ENCODE measurements around the gene PPA2. TPM values are rescaled to one million over a fixed set of nuclear protein-coding genes. Genes with fewer than 3 reads are reported as not detected.

Gene PPA2
- total RNA-seq, 1 experiment from 2014 or later: 54.6 TPM

DNA sequence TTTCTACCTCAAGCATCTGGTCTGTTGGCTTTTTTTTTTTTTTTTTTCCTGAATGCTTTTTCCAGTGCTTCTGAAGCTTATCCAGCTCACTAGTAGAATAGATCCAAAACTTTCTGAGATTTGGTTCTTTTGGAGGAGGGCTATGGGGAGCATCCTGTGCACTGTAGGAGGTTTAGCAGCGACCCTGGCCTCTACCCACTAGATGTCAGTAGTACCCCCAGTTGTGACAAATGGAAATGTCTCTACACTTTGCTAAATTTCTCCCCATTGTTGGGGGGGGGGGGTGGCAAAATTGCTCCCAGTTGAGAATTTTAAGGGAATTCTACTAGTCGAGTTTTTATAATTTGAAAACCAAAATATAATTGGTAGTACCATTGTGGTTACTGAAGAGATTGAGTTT is 23.0 kb upstream of the PPA2 start:
- Histone ChIP-seq H3K27ac (ENCODE audit: low read length) (no peak overlapping the region), H3K27me3 (ENCODE audit: control insufficient read depth, insufficient read depth, low read length) (no peaks in the 10 kb centered on the region), H3K9me3 (ENCODE audit: control insufficient read depth, insufficient read depth, low read depth, low read length) (no peaks in the 10 kb centered on the region), H3K36me3 (ENCODE audit: control insufficient read depth, insufficient read depth, low read length) (no peaks in the 10 kb centered on the region), H3K4me3 (ENCODE audit: low read depth in 2 of 2, low read length in 2 of 2) (no peak overlapping the region), H3K4me1 (ENCODE audit: control insufficient read depth, insufficient read depth, low read length) (no peaks in the 10 kb centered on the region)
- POLR2A ChIA-PET: no interaction called here
- in situ Hi-C loops (cut with HindIII; ENCODE audit: low pct_unique_long_range_greater_than_20kb, low sequenced_read_pairs): no loop called here
- no TSS peak for BruUV-seq (replicated peaks)
- no peak for DNase-seq (ENCODE audit: low read depth, low spot score)
- no peak for ATAC-seq
- no peak for TF ChIP-seq TCF7L2 (IDR thresholded peaks at IDR 0.05; ENCODE audit: low read depth, low read length)
- no peak for TF ChIP-seq CTCF (IDR thresholded peaks at IDR 0.05)
- TF ChIP-seq SIN3A (IDR thresholded peaks at IDR 0.05; ENCODE audit: borderline replicate concordance, insufficient read depth, low read depth, low read length): no peak
- TF ChIP-seq, protein P1, sequence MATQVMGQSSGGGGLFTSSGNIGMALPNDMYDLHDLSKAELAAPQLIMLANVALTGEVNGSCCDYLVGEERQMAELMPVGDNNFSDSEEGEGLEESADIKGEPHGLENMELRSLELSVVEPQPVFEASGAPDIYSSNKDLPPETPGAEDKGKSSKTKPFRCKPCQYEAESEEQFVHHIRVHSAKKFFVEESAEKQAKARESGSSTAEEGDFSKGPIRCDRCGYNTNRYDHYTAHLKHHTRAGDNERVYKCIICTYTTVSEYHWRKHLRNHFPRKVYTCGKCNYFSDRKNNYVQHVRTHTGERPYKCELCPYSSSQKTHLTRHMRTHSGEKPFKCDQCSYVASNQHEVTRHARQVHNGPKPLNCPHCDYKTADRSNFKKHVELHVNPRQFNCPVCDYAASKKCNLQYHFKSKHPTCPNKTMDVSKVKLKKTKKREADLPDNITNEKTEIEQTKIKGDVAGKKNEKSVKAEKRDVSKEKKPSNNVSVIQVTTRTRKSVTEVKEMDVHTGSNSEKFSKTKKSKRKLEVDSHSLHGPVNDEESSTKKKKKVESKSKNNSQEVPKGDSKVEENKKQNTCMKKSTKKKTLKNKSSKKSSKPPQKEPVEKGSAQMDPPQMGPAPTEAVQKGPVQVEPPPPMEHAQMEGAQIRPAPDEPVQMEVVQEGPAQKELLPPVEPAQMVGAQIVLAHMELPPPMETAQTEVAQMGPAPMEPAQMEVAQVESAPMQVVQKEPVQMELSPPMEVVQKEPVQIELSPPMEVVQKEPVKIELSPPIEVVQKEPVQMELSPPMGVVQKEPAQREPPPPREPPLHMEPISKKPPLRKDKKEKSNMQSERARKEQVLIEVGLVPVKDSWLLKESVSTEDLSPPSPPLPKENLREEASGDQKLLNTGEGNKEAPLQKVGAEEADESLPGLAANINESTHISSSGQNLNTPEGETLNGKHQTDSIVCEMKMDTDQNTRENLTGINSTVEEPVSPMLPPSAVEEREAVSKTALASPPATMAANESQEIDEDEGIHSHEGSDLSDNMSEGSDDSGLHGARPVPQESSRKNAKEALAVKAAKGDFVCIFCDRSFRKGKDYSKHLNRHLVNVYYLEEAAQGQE (IDR thresholded peaks at IDR 0.05; ENCODE audit: insufficient read depth in 1 of 2, low read depth in 2 of 2, low read length in 1 of 2): no peak
- no peak for TF ChIP-seq POLR2AphosphoS5 (IDR thresholded peaks at IDR 0.05; ENCODE audit: low read depth, low read length)
- CTCF ChIA-PET: no interaction called here
- intact Hi-C loops (cut with micrococcal nuclease; ENCODE audit: unreplicated experiment): no loop called here

DNA sequence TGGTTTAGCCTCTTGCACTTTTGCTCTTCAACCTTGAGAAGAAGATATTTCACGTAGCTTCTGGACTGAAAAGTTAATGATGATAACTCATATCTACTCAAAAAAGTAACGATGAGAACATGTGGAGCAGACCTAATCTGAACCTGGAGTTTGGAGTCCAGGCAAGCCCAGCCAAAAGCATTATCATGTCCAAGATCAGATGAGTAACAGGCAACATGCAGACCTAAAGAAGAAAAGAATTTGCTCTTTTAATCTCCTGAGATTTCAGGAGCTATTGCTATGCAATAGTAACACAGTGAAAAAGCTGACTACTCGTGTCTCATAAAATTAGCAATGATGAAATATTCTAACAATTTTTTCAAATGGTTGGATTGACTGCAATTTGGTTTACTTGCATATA is 21.8 kb upstream of the PPA2 start:
- Histone ChIP-seq H3K4me3 (ENCODE audit: low read depth in 2 of 2, low read length in 2 of 2) (no peak overlapping the region), H3K4me1 (ENCODE audit: control insufficient read depth, insufficient read depth, low read length) (no peaks in the 10 kb centered on the region), H3K36me3 (ENCODE audit: control insufficient read depth, insufficient read depth, low read length) (no peaks in the 10 kb centered on the region), H3K27ac (ENCODE audit: low read length) (no peak overlapping the region), H3K9me3 (ENCODE audit: control insufficient read depth, insufficient read depth, low read depth, low read length) (no peaks in the 10 kb centered on the region), H3K27me3 (ENCODE audit: control insufficient read depth, insufficient read depth, low read length) (no peaks in the 10 kb centered on the region)
- in situ Hi-C loops (cut with HindIII; ENCODE audit: low pct_unique_long_range_greater_than_20kb, low sequenced_read_pairs): no loop called here
- DNase-seq (ENCODE audit: low read depth, low spot score): no peak
- intact Hi-C loops (cut with micrococcal nuclease; ENCODE audit: unreplicated experiment): no loop called here
- POLR2A ChIA-PET: no interaction called here
- no peak for ATAC-seq
- no TSS peak for BruUV-seq (replicated peaks)
- TF ChIP-seq, protein P1 (IDR thresholded peaks at IDR 0.05; ENCODE audit: insufficient read depth in 1 of 2, low read depth in 2 of 2, low read length in 1 of 2): no peak
- TF ChIP-seq CTCF (IDR thresholded peaks at IDR 0.05) (no peak), POLR2AphosphoS5 (IDR thresholded peaks at IDR 0.05; ENCODE audit: low read depth, low read length) (no peak), SIN3A (IDR thresholded peaks at IDR 0.05; ENCODE audit: borderline replicate concordance, insufficient read depth, low read depth, low read length) (no peak), TCF7L2 (IDR thresholded peaks at IDR 0.05; ENCODE audit: low read depth, low read length) (no peak)
- CTCF ChIA-PET: no interaction called here
